Gastroesophageal sphincter (tissue), 4 donors: ENCODE measurements around the gene RABGAP1. TPM values are rescaled to one million over a fixed set of nuclear protein-coding genes. Genes with fewer than 3 reads are reported as not detected.

ENCODE experiments used
- ATAC-seq: fragments of 150-250 bp; one replicate; pipeline ENCODE4 v1.9.1; 2016; ENCODE audit warnings: mild to moderate bottlenecking, moderate library complexity
- H3K27ac ChIP-seq, 4 donors: fragments of 200-600 bp; sonication (generic) in 3 of 4; 1 replicate in 3 of 4; 2 replicates in 1 of 4; pipeline ENCODE4 v1.5.1; 2016 to 2019
- H3K27me3 ChIP-seq: fragments of 200-600 bp; sonication (generic); one replicate; pipeline ENCODE4 v1.5.1; 2019
- H3K36me3 ChIP-seq, 2 donors: fragments of 200-600 bp; sonication (generic); one replicate each; pipeline ENCODE4 v1.5.1; 2019; ENCODE audit warnings: control low read depth in 1 of 2
- H3K4me1 ChIP-seq, 3 donors: fragments of 200-600 bp; sonication (generic); 1 replicate in 2 of 3; 2 replicates in 1 of 3; pipeline ENCODE4 v1.5.1; 2016 to 2019; ENCODE audit warnings: control low read depth in 2 of 3
- H3K4me3 ChIP-seq, 2 donors: fragments of 200-600 bp; sonication (generic); one replicate each; pipeline ENCODE4 v1.5.1; 2019; ENCODE audit warnings: mild to moderate bottlenecking in 1 of 2, moderate library complexity in 1 of 2
- H3K9me3 ChIP-seq, 3 donors: fragments of 200-600 bp; sonication (generic); one replicate each; pipeline ENCODE4 v1.5.1; 2017 to 2019; ENCODE audit warnings: control low read depth in 2 of 3
- EP300 ChIP-seq: sonication (generic); formaldehyde crosslinking; IDR thresholded peaks from one replicate; pipeline ENCODE4 v1.6.1; 2017; ENCODE audit warnings: antibody characterized with exemption, mild to moderate bottlenecking
- POLR2A ChIP-seq, 2 donors: fragments of 450-650 bp; IDR thresholded peaks; one replicate each; pipeline ENCODE4 v1.6.1; 2017; ENCODE audit warnings: antibody characterized with exemption in 2 of 2, mild to moderate bottlenecking in 2 of 2, moderate library complexity in 1 of 2
- POLR2AphosphoS5 ChIP-seq: sonication (generic); formaldehyde crosslinking; IDR thresholded peaks from one replicate; pipeline ENCODE4 v1.6.1; 2017; ENCODE audit warnings: antibody characterized with exemption
- WGBS, 2 donors: methylation state at CpG; one replicate each; pipeline ENCODE4 v1.1.5; 2018; ENCODE audit warnings: low coverage in 1 of 2; 5-methylcytosine and 5-hydroxymethylcytosine counted together
- total RNA-seq, 4 donors: library from RNA; depleted of rRNA; stranded (reverse); fragments of >200 nt; gene quantifications; one replicate each; pipeline ENCODE4 v1.1.0, GENCODE V29; 2016
- TF ChIP-seq, protein P1 (sequence below), 4 experiments: fragments of 200-600 bp in 2 of 4; fragments of 450-650 bp in 2 of 4; sonication (generic) in 1 of 4; IDR thresholded peaks; one replicate each; pipeline ENCODE4 v1.5.1; 2017 to 2019; ENCODE audit warnings: antibody characterized with exemption in 4 of 4, mild to moderate bottlenecking in 2 of 4, moderate library complexity in 2 of 4

Gene RABGAP1
- total RNA-seq, 4 donors from 2014 or later: 61.2 to 139 (median 82.9) TPM

DNA sequence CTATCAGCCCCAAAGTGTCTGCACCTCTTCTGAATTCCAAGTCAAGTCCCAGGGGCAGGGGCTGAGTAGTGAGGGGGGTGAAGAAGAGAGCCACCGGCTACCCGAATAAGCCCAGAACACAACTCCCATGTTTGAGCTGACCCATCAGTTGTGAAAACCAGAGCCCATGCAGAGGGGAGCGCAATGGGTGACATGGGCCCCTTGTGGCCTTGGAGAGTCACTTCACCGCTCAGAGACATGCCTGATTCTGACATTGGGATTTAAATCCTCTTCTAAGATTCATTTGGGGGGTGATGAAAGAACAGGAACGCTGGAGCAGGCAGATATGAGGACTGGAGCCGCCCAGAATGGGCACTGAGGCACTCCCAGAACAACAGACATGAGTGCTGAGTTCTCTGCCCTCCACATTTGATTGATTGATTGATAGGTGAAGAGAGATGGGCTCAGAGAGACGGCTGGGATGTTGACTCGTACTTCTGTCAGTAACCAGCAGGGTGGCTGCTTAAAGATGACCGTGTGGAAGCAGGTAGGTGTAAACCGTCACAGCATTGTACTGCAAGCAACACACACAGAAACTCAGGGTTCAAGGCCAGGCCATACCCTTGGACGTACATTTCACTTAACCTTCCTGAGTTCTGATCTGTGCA is 166.9 kb downstream of the RABGAP1 start:
- Histone ChIP-seq H3K27me3 (no peaks in the 10 kb centered on the region), H3K27ac (no peak overlapping the region), H3K4me1 (peaks cover 0 to 18% (median 0%) of the 10 kb centered on the region in 3 donors), H3K36me3 (peaks cover 0 to 81% of the 10 kb centered on the region in 2 donors), H3K9me3 (no peaks in the 10 kb centered on the region), H3K4me3 (no peak overlapping the region)
- TF ChIP-seq EP300: no peak
- TF ChIP-seq POLR2AphosphoS5: no peak
- TF ChIP-seq POLR2A (IDR thresholded peaks at IDR 0.05): no peak
- TF ChIP-seq, protein P1, sequence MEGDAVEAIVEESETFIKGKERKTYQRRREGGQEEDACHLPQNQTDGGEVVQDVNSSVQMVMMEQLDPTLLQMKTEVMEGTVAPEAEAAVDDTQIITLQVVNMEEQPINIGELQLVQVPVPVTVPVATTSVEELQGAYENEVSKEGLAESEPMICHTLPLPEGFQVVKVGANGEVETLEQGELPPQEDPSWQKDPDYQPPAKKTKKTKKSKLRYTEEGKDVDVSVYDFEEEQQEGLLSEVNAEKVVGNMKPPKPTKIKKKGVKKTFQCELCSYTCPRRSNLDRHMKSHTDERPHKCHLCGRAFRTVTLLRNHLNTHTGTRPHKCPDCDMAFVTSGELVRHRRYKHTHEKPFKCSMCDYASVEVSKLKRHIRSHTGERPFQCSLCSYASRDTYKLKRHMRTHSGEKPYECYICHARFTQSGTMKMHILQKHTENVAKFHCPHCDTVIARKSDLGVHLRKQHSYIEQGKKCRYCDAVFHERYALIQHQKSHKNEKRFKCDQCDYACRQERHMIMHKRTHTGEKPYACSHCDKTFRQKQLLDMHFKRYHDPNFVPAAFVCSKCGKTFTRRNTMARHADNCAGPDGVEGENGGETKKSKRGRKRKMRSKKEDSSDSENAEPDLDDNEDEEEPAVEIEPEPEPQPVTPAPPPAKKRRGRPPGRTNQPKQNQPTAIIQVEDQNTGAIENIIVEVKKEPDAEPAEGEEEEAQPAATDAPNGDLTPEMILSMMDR (IDR thresholded peaks at IDR 0.05): no peak
- WGBS, 2 donors: 68% methylated on average over 8 of the region's 11 CpGs; no CpG with 5 or more reads in 1 of the 2 donors
- ATAC-seq: no peak

DNA sequence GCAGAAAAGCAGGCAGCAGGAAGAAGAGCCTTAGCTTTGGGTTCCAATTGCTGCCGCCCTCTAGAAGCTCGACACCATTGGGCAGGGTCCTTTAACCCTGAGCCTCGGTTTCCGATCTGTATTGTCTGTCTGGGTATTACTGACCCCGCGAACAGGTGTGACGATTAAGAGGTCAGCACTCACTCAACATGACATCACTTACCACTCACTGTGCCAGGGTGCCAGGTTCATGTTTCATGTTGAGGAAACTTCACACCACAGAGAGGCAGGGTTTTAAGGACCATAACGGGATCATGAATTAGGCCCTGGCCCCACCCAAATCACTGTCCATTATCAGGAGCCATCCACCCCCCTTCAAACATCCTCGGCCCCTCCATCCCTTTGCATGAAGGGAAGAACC is 168.2 kb downstream of the RABGAP1 start:
- no peak overlapping the region for H3K27ac ChIP-seq
- TF ChIP-seq POLR2AphosphoS5 (no peak), POLR2A (IDR thresholded peaks at IDR 0.05) (no peak), EP300 (no peak)
- TF ChIP-seq, protein P1 (IDR thresholded peaks at IDR 0.05): no peak
- H3K4me3 ChIP-seq: no peak overlapping the region
- no peaks in the 10 kb centered on the region for H3K9me3 ChIP-seq
- H3K27me3 ChIP-seq: no peaks in the 10 kb centered on the region
- ATAC-seq: no peak
- H3K36me3 ChIP-seq: peaks cover 0 to 69% of the 10 kb centered on the region in 2 donors
- peaks cover 0 to 14% (median 0%) of the 10 kb centered on the region in 3 donors for H3K4me1 ChIP-seq
- WGBS, 2 donors: 74% methylated on average over 5 of the region's 9 CpGs; no CpG with 5 or more reads in 1 of the 2 donors

DNA sequence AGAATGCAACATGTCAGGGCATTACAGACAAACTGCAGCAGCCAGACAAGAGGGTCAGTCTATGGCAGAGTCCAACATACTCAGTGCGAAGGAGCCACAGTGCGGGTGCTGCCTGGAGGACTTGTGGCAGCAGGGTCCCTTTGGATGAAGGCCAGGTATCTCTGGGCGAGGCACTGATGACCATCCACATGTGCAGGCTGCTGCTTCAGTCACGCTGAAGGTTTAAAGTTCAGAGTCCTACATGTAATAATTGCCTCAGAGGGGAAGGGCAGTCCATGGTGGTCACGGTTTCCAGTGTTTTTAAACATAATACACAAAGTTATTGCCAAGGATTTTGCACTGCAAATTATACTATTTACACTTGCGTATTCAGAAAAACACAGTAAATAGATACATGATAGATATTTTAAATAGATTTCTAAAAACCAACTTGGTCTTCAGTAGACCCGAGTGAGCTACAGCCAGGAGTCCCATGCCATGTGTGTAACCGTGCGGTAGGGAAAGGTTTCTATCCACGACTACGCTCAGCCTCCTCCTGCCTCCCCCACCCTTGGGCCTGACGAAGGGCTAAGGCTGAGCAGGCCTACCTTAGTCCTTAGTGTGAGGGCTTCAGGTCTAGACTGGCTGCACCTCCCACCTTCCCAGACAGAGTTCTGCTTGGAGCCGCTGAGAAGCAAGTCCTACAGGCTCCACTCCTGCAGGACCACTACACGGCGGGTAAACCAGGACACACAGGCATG is 168.9 kb downstream of the RABGAP1 start:
- 73 to 78% methylated on average over 10 to 12 of the region's 15 CpGs for WGBS, 2 donors
- no peaks in the 10 kb centered on the region for H3K9me3 ChIP-seq
- H3K27me3 ChIP-seq: no peaks in the 10 kb centered on the region
- no peak overlapping the region for H3K27ac ChIP-seq
- H3K36me3 ChIP-seq: peaks cover 0 to 62% of the 10 kb centered on the region in 2 donors
- H3K4me1 ChIP-seq: peaks cover 0 to 14% (median 0%) of the 10 kb centered on the region in 3 donors
- no peak overlapping the region for H3K4me3 ChIP-seq
- TF ChIP-seq, protein P1 (IDR thresholded peaks at IDR 0.05): no peak
- TF ChIP-seq POLR2A (IDR thresholded peaks at IDR 0.05): no peak
- no peak for TF ChIP-seq EP300
- no peak for TF ChIP-seq POLR2AphosphoS5
- ATAC-seq: no peak

DNA sequence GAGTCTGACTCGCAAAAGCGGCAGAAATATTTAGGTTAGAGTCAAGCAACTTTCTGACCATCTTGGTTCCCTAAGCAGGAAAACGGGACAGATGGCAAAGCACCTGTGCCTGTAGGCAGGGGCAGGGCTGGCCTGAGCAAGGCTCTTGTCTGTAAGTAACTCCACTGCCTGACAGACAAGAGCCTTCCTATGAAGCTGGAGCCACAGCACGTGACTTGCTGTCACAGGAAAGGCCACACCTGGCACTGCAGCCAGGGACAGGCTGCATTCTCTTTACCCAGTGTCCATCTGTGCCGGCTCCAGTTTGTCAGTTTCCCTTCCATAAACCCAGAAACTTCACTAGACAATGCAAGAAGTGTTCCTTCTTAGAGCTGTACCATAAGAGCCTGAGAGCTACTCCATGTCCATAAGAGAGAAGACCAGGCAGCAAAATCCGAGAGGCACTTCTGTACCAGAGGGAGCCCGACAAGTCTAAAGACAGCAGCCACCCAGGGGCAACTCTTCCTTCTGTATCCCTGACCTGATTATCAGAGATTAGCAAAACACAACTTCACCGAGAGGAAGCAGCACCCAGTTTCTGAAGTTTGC is 170.7 kb downstream of the RABGAP1 start:
- peak overlapping the region in 2 of 4 donors; percentile 22 to 57 for H3K27ac ChIP-seq
- WGBS, 2 donors: 45 to 100% methylated on average over 1 to 7 of the region's 8 CpGs

More for the DNA sequence above, 170.7 kb downstream of the RABGAP1 start:
- Histone ChIP-seq H3K27me3 (no peaks in the 10 kb centered on the region), H3K4me3 (no peak overlapping the region), H3K36me3 (peaks cover 0 to 44% of the 10 kb centered on the region in 2 donors), H3K9me3 (no peaks in the 10 kb centered on the region), H3K4me1 (peaks cover 0 to 25% (median 0%) of the 10 kb centered on the region in 3 donors)
- TF ChIP-seq, protein P1 (IDR thresholded peaks at IDR 0.05): no peak
- no peak for TF ChIP-seq EP300
- no peak for TF ChIP-seq POLR2AphosphoS5
- no peak for TF ChIP-seq POLR2A (IDR thresholded peaks at IDR 0.05)
- no peak for ATAC-seq
